Adrenal gland (tissue), 12 donors: Measurements from ENCODE around the gene DNAH6. TPM values are rescaled to one million over a fixed set of nuclear protein-coding genes. Genes with fewer than 3 reads are reported as not detected.
"Not testable (repeated sequence)": the region's sequence is repeated elsewhere in the genome, so short reads cannot be mapped to it uniquely, and the experiment has no call there.

ENCODE experiments used
- DNase-seq, 7 donors: peaks; one replicate each; pipeline ENCODE4 v3.0.0-alpha.2; 2019 to 2020
- H3K27ac ChIP-seq, 5 donors: fragments of 200-600 bp; sonication (generic) in 4 of 5; 1 replicate in 3 of 5; 2 replicates in 2 of 5; pipeline versions ENCODE4 v1.5.1 to v1.8.0; 2016 to 2020; ENCODE audit warnings: mild to moderate bottlenecking in 1 of 5
- H3K27me3 ChIP-seq: fragments of 200-600 bp; 2 replicates; pipeline ENCODE4 v1.8.0; 2021
- H3K36me3 ChIP-seq, 2 donors: fragments of 200-600 bp; replicated peaks in 1 of 2; 1 replicate in 1 of 2; 2 replicates in 1 of 2; pipeline versions ENCODE4 v1.5.1 to v1.8.0; 2018 to 2022
- H3K4me1 ChIP-seq, 2 donors: fragments of 200-600 bp; replicated peaks in 1 of 2; 1 replicate in 1 of 2; 2 replicates in 1 of 2; pipeline versions ENCODE4 v1.5.1 to v1.8.0; 2018 to 2021
- H3K4me3 ChIP-seq, 4 donors: fragments of 200-600 bp; sonication (generic) in 3 of 4; one replicate each; pipeline ENCODE4 v1.5.1; 2016 to 2018
- H3K9me3 ChIP-seq, 3 donors: fragments of 200-600 bp; sonication (generic) in 1 of 3; replicated peaks in 1 of 3; 1 replicate in 2 of 3; 2 replicates in 1 of 3; pipeline versions ENCODE4 v1.5.1 to v1.8.0; 2016 to 2021
- CTCF ChIP-seq, 6 experiments: fragments of 450-650 bp in 4 of 6; fragments of 200-600 bp in 2 of 6; sonication (generic) in 1 of 6; IDR thresholded peaks; 1 replicate in 5 of 6; 2 replicates in 1 of 6; pipeline versions ENCODE4 v1.5.1 to v1.8.0; 2016 to 2021; ENCODE audit warnings: antibody characterized with exemption in 6 of 6, mild to moderate bottlenecking in 2 of 6, moderate library complexity in 1 of 6
- POLR2A ChIP-seq, 2 donors: fragments of 450-650 bp; IDR thresholded peaks; one replicate each; pipeline ENCODE4 v1.6.1; 2017; ENCODE audit warnings: antibody characterized with exemption in 2 of 2, mild to moderate bottlenecking in 2 of 2, moderate library complexity in 1 of 2
- WGBS, 4 donors: extraction: QIAGEN DNeasy Blood & Tissue Kit in 2 of 4; methylation state at CpG; one replicate each; pipeline versions ENCODE4 v1.1.5 to v1.1.7; 2013 to 2017; 5-methylcytosine and 5-hydroxymethylcytosine counted together
- intact Hi-C, 2 donors: fragments of 100-400 bp; cut with DNase I; formaldehyde crosslinking; loops; one replicate each; pipeline versions ENCODE4 v1.14.1 to v1.15.0; 2022 to 2023
- polyA plus RNA-seq, 3 donors: library from polyadenylated mRNA; stranded (reverse); fragments of 200-250 nt in 2 of 3; fragments of 350-450 nt in 1 of 3; fragmentation: Illumina TruSeq in 1 of 3; extraction: RNeasy Lipid Tissue Mini Kit (QIAGEN cat#74804) in 1 of 3; gene quantifications; one replicate each; pipeline ENCODE4 v1.2.3, GENCODE V29; 2013 to 2014
- total RNA-seq, 9 donors: library from RNA; depleted of rRNA in 4 of 9; stranded (reverse); fragments of >200 nt in 4 of 9; fragments of 120-200 nt in 1 of 9; fragmentation: NEBNext Ultra II Directional in 1 of 9; extraction: Animal tissue kit (Norgen Biotek cat#: 25700) in 1 of 9; gene quantifications; one replicate each; pipeline versions ENCODE4 v1.1.0 to v1.2.4, GENCODE V29; 2013 to 2023
- donor health status: healthy with polysubstance abuse.
- donor health status: Bipolar disorder and iron deficiency.
- donor health status: DM: yes; HTN: yes; CAD: no.
- donor health status: DM: no; HTN: no; CAD: no.
- donor health status: DM: no; HTN: no; CAD: no.
- donor health status: DM: yes; HTN: yes; CAD: no.

DNAH6 gene
- total and polyA plus RNA-seq, 12 donors = 0.06 to 0.74 (median 0.28) TPM

- 51 to 86% (median 61%) methylated on average over 1 of the region's 1 CpG for WGBS, 4 donors
- H3K4me1 ChIP-seq = no peaks in the 10 kb centered on the region
- TF ChIP-seq CTCF (IDR thresholded peaks at IDR 0.05) = no peak
- no peak for TF ChIP-seq POLR2A (IDR thresholded peaks at IDR 0.05)
These were observed 34.6 kb downstream of the DNAH6 start for GRCh38 chr2:84550916-84551315.

GRCh38 chr2:84551526-84551925, 35.2 kb downstream of the DNAH6 start:
- DNase-seq, intact Hi-C loops, H3K27ac ChIP-seq, H3K27me3 ChIP-seq, H3K4me3 ChIP-seq, H3K4me1 ChIP-seq, H3K36me3 ChIP-seq, H3K9me3 ChIP-seq: not testable (repeated sequence)
- 86 to 91% (median 86%) methylated on average over 6 of the region's 6 CpGs for WGBS, 4 donors

More at GRCh38 chr2:84550916-84551315, 34.6 kb downstream of the DNAH6 start:
- H3K4me3 ChIP-seq = no peak overlapping the region
- no peaks in the 10 kb centered on the region for H3K27me3 ChIP-seq
- no peaks in the 10 kb centered on the region for H3K9me3 ChIP-seq
- no peak for DNase-seq
- intact Hi-C loops = no loop called here
- H3K36me3 ChIP-seq = no peaks in the 10 kb centered on the region
- H3K27ac ChIP-seq = no peak overlapping the region

GRCh38 chr2:84556190-84556589, 39.9 kb downstream of the DNAH6 start:
- Histone ChIP-seq H3K27me3 (no peaks in the 10 kb centered on the region), H3K36me3 (no peaks in the 10 kb centered on the region), H3K4me1 (no peaks in the 10 kb centered on the region), H3K9me3 (peaks cover 0 to 6% (median 0%) of the 10 kb centered on the region in 3 donors), H3K27ac (no peak overlapping the region), H3K4me3 (no peak overlapping the region)
- WGBS, 4 donors = 82 to 89% (median 83%) methylated on average over 3 of the region's 3 CpGs
- DNase-seq = no peak
- intact Hi-C loops = no loop called here
- TF ChIP-seq POLR2A (IDR thresholded peaks at IDR 0.05) (no peak), CTCF (IDR thresholded peaks at IDR 0.05) (no peak)

GRCh38 chr2:84559838-84560237, 43.5 kb downstream of the DNAH6 start:
- Histone ChIP-seq H3K27me3 (no peaks in the 10 kb centered on the region), H3K27ac (no peak overlapping the region), H3K36me3 (no peaks in the 10 kb centered on the region), H3K9me3 (peaks cover 0 to 6% (median 0%) of the 10 kb centered on the region in 3 donors), H3K4me3 (no peak overlapping the region), H3K4me1 (no peaks in the 10 kb centered on the region)
- intact Hi-C loops = no loop called here
- DNase-seq = no peak
- TF ChIP-seq POLR2A (IDR thresholded peaks at IDR 0.05) (no peak), CTCF (IDR thresholded peaks at IDR 0.05) (no peak)

GRCh38 chr2:84579661-84580060, 63.4 kb downstream of the DNAH6 start:
- DNase-seq = no peak
- no peaks in the 10 kb centered on the region for H3K36me3 ChIP-seq
- 57 to 70% (median 63%) methylated on average over 3 of the region's 3 CpGs for WGBS, 4 donors
- no peaks in the 10 kb centered on the region for H3K4me1 ChIP-seq
- intact Hi-C loops = no loop called here
- no peaks in the 10 kb centered on the region for H3K9me3 ChIP-seq
- TF ChIP-seq POLR2A (IDR thresholded peaks at IDR 0.05) (no peak), CTCF (IDR thresholded peaks at IDR 0.05) (no peak)
- H3K4me3 ChIP-seq = no peak overlapping the region
- no peaks in the 10 kb centered on the region for H3K27me3 ChIP-seq
- H3K27ac ChIP-seq = no peak overlapping the region
